Sigmoid colon (tissue), 4 donors: ENCODE results near the gene GLTP.

ENCODE experiments used
- EP300 ChIP-seq, 4 donors: sonication (generic); formaldehyde crosslinking; IDR thresholded peaks; one replicate each; pipeline ENCODE4 v1.6.1; 2017; ENCODE audit warnings: antibody characterized with exemption in 4 of 4
- POLR2A ChIP-seq, 2 donors: fragments of 450-650 bp; IDR thresholded peaks; one replicate each; pipeline ENCODE4 v1.6.1; 2016; ENCODE audit warnings: antibody characterized with exemption in 2 of 2, mild to moderate bottlenecking in 2 of 2, moderate library complexity in 2 of 2
- POLR2AphosphoS5 ChIP-seq, 4 donors: sonication (generic); formaldehyde crosslinking; IDR thresholded peaks; one replicate each; pipeline ENCODE4 v1.6.1; 2017; ENCODE audit warnings: antibody characterized with exemption in 4 of 4
- TF ChIP-seq, protein P1 (sequence below), 4 experiments: fragments of 450-650 bp in 3 of 4; fragments of 200-600 bp in 1 of 4; IDR thresholded peaks; one replicate each; pipeline ENCODE4 v1.5.1; 2016 to 2019; ENCODE audit warnings: antibody characterized with exemption in 4 of 4, mild to moderate bottlenecking in 3 of 4, moderate library complexity in 2 of 4

DNA sequence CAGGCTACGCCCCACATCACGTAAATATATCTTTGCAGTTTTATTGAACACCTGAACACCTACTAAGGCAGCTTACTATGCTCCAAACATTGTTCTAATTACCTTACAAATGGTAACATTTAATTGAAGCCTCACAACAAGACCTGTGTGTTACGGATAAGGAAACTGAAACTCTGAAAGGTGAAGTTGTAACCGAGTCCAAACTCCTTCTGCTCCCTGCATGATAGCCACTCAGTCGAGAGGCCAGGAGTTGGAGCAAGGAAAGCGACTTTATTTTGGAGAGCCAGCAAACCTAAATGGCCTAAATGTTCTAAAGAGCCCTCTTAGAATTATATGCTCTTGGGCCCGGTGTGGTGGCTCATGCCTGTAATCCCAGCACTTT, 34.5 kb downstream of the GLTP start:
- TF ChIP-seq, protein P1, sequence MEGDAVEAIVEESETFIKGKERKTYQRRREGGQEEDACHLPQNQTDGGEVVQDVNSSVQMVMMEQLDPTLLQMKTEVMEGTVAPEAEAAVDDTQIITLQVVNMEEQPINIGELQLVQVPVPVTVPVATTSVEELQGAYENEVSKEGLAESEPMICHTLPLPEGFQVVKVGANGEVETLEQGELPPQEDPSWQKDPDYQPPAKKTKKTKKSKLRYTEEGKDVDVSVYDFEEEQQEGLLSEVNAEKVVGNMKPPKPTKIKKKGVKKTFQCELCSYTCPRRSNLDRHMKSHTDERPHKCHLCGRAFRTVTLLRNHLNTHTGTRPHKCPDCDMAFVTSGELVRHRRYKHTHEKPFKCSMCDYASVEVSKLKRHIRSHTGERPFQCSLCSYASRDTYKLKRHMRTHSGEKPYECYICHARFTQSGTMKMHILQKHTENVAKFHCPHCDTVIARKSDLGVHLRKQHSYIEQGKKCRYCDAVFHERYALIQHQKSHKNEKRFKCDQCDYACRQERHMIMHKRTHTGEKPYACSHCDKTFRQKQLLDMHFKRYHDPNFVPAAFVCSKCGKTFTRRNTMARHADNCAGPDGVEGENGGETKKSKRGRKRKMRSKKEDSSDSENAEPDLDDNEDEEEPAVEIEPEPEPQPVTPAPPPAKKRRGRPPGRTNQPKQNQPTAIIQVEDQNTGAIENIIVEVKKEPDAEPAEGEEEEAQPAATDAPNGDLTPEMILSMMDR (IDR thresholded peaks at IDR 0.05), result no peak
- TF ChIP-seq POLR2A (IDR thresholded peaks at IDR 0.05), result no peak
- no peak for TF ChIP-seq EP300 (IDR thresholded peaks at IDR 0.05)
- no peak for TF ChIP-seq POLR2AphosphoS5 (IDR thresholded peaks at IDR 0.05)
